HG02938 (cell line): Measurements from ENCODE around the gene ADAMTS8.

Experiments used
- ATAC-seq: cut with Tn5 transposase; IDR thresholded peaks from one replicate; pipeline ENCODE4 v1.9.1; 2021; ENCODE audit warnings: mild to moderate bottlenecking, moderate library complexity; ENCODE audit not compliant: unreplicated experiment

ADAMTS8 gene

DNA sequence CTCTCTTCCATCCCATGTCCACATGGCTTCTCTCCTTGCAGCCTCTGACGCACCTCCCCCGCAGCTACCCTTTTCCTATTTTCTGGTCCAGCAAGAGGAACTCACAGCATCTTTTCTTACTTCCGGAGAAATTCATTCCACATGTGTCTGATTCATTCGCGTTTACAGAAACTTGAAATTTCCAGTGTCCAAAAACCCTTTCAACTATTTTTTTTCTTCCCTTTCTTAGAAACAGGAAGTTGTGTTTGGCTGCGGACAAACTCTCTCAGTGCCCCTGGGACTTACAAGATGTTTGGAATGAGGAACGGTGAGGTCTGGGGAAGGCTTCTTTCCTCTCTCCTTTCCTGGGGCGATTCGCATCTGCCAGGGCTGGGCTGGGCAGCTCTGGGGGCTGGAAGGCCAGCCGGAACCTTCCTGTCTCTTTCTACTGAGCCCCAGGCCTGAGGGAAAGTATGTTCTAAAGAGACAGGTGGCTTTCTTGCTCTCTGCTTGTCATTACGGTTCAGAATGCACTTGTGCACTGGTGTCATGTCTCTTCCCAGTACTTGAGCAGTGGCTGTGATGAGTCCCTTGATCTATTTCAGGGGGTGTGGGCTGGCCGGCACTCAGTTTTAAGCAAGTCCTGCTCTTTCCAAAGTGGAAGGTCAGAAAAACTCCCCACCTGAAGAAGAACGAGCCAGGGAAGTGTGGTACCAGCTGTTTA is 27.5 kb downstream of the ADAMTS8 start:
- ATAC-seq = no peak

GRCh38 chr11:130399196-130399595 is 29.2 kb downstream of the ADAMTS8 start:
- no peak for ATAC-seq

- no peak for ATAC-seq
Measured at GRCh38 chr11:130397780-130398179, 30.6 kb downstream of the ADAMTS8 start.

DNA sequence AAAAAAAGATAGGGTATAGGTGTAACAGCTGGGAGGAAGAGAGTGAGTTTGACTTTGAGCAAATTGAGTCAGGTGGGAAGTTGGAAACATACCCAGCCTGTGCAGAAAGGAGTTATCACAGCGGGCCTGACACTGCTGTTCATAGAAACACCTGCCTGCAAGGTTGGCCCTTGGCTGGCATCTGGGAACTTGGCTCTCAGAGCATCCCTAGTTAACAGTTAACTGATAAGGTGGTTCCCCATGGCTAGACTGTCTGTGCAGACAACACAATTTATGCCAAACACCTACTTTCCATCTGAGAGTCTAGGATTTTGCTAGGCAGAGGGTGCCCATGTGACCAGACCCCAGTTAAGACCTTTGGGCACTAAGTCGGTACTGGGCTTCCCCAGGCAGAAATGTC is 31.4 kb downstream of the ADAMTS8 start:
- ATAC-seq = no peak

DNA sequence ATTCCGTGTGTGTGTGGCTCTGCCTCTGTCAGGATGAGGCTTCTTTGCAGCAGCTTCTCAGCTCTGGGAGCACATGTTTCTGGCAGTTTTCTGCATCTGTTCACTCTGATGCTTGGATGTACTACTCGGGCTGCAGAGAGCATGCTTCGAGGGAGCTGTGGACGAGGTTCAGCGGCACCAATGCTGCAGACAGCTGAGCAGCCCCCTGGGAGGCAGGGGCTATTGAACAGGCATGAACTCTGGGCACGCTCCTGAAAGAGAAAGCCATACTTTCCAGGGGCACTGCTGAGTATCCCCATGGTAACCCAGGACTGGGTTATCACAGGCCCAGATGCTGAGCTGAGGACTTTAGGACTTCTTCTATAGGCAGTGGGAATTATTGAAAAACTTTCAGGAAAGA is 33.8 kb downstream of the ADAMTS8 start:
- no peak for ATAC-seq

GRCh38 chr11:130391711-130392110 is 36.7 kb downstream of the ADAMTS8 start:
- ATAC-seq = no peak

DNA sequence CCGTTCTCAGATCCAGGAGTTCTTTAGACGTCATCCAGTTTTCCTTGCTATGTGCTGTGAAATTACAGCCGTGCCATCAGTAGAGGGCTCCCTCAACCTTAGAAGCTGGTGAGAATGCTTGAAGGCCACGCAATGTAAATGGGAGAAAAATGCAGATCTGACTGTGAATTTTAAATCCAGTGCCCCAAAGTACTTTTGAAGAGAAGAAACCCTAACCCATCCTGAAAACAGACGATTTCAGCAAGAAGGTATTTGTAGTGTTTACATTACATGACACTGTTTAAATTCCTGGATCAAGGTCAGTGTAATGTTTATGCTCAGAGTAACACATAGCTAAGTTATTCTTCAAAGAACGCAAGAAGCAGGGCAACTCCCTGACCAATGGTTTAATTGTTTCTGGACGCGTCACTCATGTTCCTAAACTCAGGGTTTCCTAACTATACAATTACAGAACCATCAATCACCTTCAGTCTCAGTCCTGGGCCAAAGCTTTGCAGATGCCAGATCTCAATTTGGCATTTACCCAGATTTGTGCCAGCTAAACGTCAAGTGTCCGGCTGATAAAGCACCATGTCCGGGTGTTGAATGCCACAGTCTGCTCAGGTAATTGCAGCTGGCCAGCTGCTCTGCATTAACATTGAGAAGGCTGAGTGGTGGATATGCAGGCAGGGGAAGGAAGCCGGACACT is 38.2 kb downstream of the ADAMTS8 start:
- no peak for ATAC-seq

DNA sequence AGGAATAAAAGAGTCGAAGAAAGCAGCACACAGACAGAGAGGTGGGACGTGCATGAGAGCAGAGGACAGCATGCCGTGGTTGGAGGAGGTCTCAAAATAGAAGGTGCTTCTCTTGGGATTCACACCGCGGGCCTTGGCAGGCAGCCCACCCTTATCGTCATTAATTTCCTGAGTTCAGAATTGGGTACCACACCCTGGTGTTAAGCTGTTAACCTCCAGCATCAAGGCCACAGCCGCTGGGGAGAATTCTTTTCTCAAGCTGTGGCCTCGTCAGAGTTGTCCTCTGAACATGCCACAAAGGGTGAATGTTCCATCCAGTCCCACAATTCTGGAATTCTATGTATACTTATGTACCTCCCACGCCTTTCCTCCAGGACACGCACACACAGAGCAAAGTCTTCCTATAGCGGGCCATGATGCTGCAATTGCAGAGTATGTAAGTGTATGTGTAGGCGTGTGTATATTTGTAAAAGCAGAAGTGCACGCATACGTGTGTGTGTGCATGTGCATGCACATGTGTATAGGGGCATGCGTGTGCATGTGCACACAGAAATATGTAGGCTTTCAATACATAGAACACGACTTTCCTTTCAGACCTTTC is 39.0 kb downstream of the ADAMTS8 start:
- no peak for ATAC-seq

DNA sequence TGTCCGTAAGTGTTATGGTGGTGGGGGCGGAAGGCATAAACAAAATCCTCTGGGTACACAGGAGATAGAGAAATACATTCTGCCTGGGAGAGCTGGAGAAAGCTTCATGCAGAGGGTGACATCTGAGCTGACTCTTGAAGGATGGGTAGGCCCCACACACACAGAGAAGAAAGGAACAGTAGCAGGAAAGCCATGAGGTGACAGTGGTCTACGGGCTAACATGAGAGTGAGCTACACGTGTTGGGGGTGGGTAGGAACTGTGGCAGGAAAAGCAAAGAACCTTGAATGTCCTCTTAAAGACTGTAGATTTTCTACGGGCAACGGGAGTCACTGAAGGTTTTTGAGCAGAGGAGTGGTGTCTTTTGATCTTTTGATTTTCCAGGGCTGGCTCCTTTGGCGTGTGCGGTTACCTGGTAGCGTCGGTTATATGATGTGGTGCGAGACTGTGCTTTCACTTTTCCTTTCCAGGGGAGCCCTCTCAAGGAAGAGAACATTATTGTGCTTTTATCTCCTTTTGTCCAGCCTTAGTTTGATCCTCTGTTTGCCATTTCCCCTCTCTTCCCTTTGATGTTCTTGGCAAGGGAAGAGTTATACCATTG is 39.7 kb downstream of the ADAMTS8 start:
- no peak for ATAC-seq

GRCh38 chr11:130386056-130386455 is 42.4 kb downstream of the ADAMTS8 start:
- ATAC-seq = no peak

- ATAC-seq = no peak
Measured at GRCh38 chr11:130383344-130384211, 44.8 kb downstream of the ADAMTS8 start.

DNA sequence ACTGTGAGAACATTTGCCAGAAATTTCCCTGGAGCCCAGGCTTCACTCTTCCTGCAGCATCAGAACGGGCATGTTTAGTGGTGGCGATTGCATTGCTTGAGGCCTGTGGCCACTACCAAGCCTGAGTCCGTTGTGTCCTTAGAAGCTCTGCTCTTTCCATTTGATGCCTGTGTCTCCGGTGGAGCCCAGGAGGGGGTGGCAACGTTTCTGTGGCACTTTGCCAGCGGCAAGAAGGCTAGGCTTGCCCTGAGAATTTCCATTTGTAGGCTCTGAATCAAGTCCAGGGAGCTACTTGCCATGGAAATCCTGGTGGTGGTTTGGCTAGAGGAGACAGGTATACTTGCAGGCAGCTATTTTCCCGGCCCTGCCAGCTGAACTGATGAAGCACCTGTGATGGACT is 47.1 kb downstream of the ADAMTS8 start:
- ATAC-seq = no peak

DNA sequence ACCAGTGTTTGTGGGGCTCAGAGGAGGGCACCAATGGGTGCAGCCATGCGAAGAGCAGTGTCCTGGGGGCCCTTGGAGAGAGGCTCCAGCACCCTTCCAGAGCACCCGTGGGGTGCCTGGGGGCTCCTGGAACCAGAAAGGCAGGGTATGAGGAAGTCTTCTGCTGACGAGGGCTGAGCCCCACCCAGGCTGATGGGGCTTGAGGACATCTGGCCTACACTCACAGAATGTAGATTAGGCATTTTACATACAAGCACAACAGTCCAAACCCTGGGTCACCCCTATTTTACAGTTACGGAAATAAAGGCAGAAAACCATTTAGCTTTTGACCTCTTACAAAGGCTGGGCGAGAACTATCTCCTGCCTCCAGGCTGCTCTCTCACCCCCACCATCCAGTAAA is 47.6 kb downstream of the ADAMTS8 start:
- no peak for ATAC-seq

- no peak for ATAC-seq
Measured at GRCh38 chr11:130379276-130379675, 49.1 kb downstream of the ADAMTS8 start.

DNA sequence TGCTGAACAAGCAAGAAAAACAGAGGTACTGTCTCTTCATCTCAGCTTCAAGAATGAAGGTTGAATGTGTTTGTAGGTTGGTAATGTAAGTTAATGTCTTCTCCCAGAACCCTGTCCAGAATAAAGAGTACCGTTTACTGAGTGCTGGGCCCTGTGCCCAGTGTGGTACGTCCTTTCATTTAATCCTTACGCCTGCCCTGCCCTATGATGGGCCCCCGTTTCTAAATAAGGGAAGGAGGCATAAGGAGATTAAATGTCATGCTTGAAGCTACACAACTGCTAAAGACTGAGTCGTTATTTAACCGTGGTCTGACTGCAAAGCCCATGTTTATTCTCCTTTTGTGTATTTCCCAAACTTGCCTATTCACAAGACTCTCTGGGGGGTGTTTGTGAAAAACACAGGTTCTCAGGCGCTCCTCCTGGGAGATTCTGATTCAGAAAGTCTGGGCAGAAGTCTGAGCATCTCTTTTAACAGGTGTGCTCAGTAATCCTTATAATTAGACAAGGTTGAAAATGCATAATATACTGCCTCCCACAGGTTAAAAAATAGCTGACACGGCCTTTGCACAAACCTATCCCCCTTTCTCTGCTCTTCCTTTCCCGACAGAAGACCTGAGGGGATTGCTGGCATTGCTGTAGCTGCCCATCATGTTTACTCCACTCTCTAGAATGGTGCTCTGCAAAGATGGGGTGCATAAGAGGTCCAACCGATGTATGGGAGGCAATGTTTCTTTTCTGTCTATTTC is 57.4 kb downstream of the ADAMTS8 start:
- no peak for ATAC-seq

GRCh38 chr11:130369713-130370112 is 58.7 kb downstream of the ADAMTS8 start:
- no peak for ATAC-seq

DNA sequence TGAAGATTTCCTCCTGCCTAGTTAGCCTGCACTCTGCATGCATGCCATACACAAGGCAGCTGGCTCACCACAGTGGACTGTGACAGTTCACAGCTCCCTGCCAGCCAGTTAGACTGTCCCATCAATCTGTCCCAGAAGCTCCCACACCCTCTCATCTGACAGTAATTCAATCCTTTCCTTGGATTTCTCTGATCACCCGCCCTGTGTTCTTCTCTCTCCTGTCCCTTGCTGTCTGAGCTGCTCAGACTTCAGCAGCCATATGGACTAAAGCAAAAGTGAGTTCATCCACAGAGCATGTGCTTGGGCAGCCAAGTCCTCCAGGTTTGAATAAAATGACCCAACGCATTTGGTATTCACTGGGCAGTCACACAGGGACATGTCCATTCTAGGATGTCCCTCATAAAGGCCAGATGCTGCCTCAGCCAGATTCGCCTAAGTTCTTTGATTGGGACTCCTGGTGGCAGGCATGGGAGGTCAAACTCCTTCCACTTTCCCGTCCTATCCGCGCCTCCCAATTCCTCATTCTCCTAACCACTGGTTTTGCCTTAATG is 59.2 kb downstream of the ADAMTS8 start:
- no peak for ATAC-seq

DNA sequence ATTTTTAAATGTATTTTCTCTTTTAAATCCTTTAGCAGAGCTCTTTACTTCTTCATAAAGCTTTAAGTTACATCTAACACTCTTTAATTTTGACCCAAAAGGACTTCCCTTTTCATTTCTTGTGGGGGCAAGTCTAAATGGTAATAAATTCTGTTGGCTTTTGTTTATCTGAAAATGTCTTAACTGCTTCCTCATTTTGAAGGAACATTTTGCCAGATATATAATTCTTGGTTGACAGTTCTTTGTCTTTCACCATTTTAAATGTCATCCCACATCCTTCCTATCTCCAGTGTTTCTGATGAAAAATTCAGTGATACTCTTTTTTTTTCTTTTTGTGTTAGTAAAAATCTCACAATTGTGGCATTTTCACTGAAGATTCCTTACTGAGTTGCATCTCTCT is 69.0 kb downstream of the ADAMTS8 start:
- ATAC-seq = no peak

DNA sequence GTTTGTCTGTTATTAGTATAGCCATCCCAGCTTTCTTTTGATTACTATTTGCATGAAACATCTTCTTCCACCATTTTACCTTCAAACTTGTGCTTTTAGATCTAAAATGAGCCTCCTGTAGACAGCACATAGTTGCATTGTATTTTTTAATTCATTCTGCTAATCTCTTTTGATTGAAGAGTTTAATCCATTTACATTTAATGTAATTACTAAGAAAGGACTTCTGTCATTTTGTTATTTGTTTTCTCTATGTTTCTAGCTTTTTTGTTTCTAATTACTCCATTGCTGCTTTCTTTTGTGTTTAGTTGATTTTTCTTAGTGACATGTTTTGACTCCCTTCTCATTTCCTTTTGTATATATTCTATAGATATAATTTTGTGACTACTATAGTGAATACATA is 70.0 kb downstream of the ADAMTS8 start:
- no peak for ATAC-seq
